K562 (cell line): ENCODE measurements around the gene ARL16. TPM values are rescaled to one million over a fixed set of nuclear protein-coding genes. Genes with fewer than 3 reads are reported as not detected.

Experiments
- ATAC-seq: fragments of 200-7000 bp; cut with Tn5 transposase; 3 replicates; pipeline ENCODE4 v1.9.1; 2020; ENCODE audit warnings: moderate library complexity
- BruUV-seq: library from RNA; stranded (reverse); fragments of 400-500 nt; replicated peaks from 2 replicates; lab custom pipeline; 2021; lab: Mats Ljungman, UMichigan
- CTCF ChIA-PET: fragments of 300-600 bp; formaldehyde crosslinking; extraction: SDS; loops from one replicate; lab custom pipeline; 2021; ENCODE audit warnings: low intra/inter-chr PET ratio; lab: Yijun Ruan, JAX
- POLR2A ChIA-PET: fragments of 300-600, 350-650 bp; sonication (Branson Sonifier 250); formaldehyde crosslinking; extraction: SDS; loops from one replicate; lab custom pipeline; 2021; ENCODE audit warnings: antibody characterized with exemption, inconsistent platforms; lab: Yijun Ruan, JAX
- DNase-seq, 4 experiments: peaks; one replicate each; pipeline versions ENCODE4 v3.0.0 to v3.0.0-alpha.2; 2011 to 2018; ENCODE audit warnings: low spot score in 3 of 4, mixed read lengths in 3 of 4; ENCODE audit errors: extremely low read depth in 1 of 4
- FAIRE-seq: peaks from 2 replicates; lab custom pipeline; 2011; peaks lifted over from hg19 to GRCh38; lab: Jason Lieb, UNC
- H2AFZ ChIP-seq: 2 replicates; pipeline ENCODE4 v1.6.0; 2011; ENCODE audit warnings: low read depth, low read length, control low read depth, inconsistent platforms
- H3K27ac ChIP-seq: fragments of 200-600 bp; 3 replicates; pipeline ENCODE4 v1.8.0; 2011; ENCODE audit warnings: low read depth, mild to moderate bottlenecking, control low read depth, inconsistent platforms, low read length, moderate library complexity, mixed read lengths; ENCODE audit errors: extremely low read depth
- H3K27me3 ChIP-seq, 2 experiments: fragments of 300-600 bp in 1 of 2; 2 replicates in 1 of 2; 3 replicates in 1 of 2; pipeline versions ENCODE4 v1.6.0 to v1.8.0; 2011; ENCODE audit warnings: inconsistent platforms in 2 of 2, low read length in 2 of 2, mild to moderate bottlenecking in 1 of 2, mixed read lengths in 1 of 2, moderate library complexity in 1 of 2; ENCODE audit not compliant: control insufficient read depth in 2 of 2, insufficient read depth in 2 of 2
- H3K36me3 ChIP-seq: fragments of 300-600 bp; 3 replicates; pipeline ENCODE4 v1.8.0; 2011; ENCODE audit warnings: mild to moderate bottlenecking, low read length, inconsistent platforms; ENCODE audit not compliant: control insufficient read depth, insufficient read depth
- H3K4me1 ChIP-seq, 2 experiments: fragments of 200-600 bp in 1 of 2; replicated peaks in 1 of 2; 2 replicates in 1 of 2; 3 replicates in 1 of 2; pipeline versions ENCODE4 v1.5.1 to v1.8.0; 2011; ENCODE audit warnings: inconsistent platforms in 2 of 2, low read length in 2 of 2, mild to moderate bottlenecking in 1 of 2, mixed read lengths in 1 of 2, moderate library complexity in 1 of 2; ENCODE audit not compliant: control insufficient read depth in 2 of 2, insufficient read depth in 2 of 2
- H3K4me2 ChIP-seq: 2 replicates; pipeline ENCODE4 v1.6.1; 2011; ENCODE audit warnings: low read length, control low read depth, inconsistent platforms, mixed read lengths; ENCODE audit not compliant: insufficient read depth
- H3K4me3 ChIP-seq: fragments of 200-600 bp; sonication (generic), shearing (Covaris generic); 2 replicates; pipeline ENCODE4 v1.5.1; 2016; ENCODE audit warnings: control low read depth, inconsistent platforms
- H3K79me2 ChIP-seq: fragments of 200-600 bp; 3 replicates; pipeline ENCODE4 v1.8.0; 2011; ENCODE audit warnings: low read length, inconsistent platforms; ENCODE audit not compliant: control insufficient read depth, insufficient read depth
- H3K9ac ChIP-seq, 2 experiments: 2 replicates each; pipeline versions ENCODE4 v1.6.0 to v1.6.1; 2011; ENCODE audit warnings: low read depth in 2 of 2, low read length in 2 of 2, control low read depth in 1 of 2, inconsistent platforms in 1 of 2, mild to moderate bottlenecking in 1 of 2, mixed read lengths in 1 of 2; ENCODE audit not compliant: insufficient read depth in 1 of 2
- H3K9me1 ChIP-seq: one replicate; pipeline ENCODE4 v1.6.0; 2011; ENCODE audit warnings: inconsistent platforms, mild to moderate bottlenecking, low read length, moderate library complexity; ENCODE audit not compliant: control insufficient read depth, insufficient read depth
- H3K9me3 ChIP-seq: replicated peaks from 2 replicates; pipeline ENCODE4 v1.5.1; 2011; ENCODE audit warnings: low read depth, low read length, inconsistent platforms; ENCODE audit not compliant: control insufficient read depth, insufficient read depth
- H4K20me1 ChIP-seq: replicated peaks from 2 replicates; pipeline ENCODE4 v1.6.1; 2011; ENCODE audit warnings: low read length, inconsistent platforms, mixed read lengths; ENCODE audit not compliant: control insufficient read depth, insufficient read depth
- FOSL1 ChIP-seq: fragments of 200-800 bp; sonication (Bioruptor generic); conservative IDR thresholded peaks from 2 replicates; pipeline ENCODE4 v1.6.1; 2016; ENCODE audit warnings: missing genetic modification characterization, missing compliant biosample characterization
- MAX ChIP-seq: sonication (generic); formaldehyde crosslinking; IDR thresholded peaks from 2 replicates; pipeline ENCODE4 v1.9.0; 2022; ENCODE audit warnings: mild to moderate bottlenecking, missing genetic modification reagents
- NCOA1 ChIP-seq: fragments of 450-650 bp; IDR thresholded peaks from 2 replicates; pipeline ENCODE4 v1.6.1; 2016; ENCODE audit warnings: low read depth
- STAT5A ChIP-seq: IDR thresholded peaks from 2 replicates; pipeline ENCODE4 v1.6.1; 2012; ENCODE audit warnings: low read length, inconsistent platforms, borderline replicate concordance
- TSHZ1 ChIP-seq: fragments of 250-450 bp; sonication (Bioruptor Pico); IDR thresholded peaks from 2 replicates; pipeline ENCODE4 v1.4.0; 2020; ENCODE audit warnings: mild to moderate bottlenecking, moderate library complexity
- USF2 ChIP-seq: sonication (generic); formaldehyde crosslinking; IDR thresholded peaks from 2 replicates; pipeline ENCODE4 v1.5.0; 2020; ENCODE audit warnings: missing genetic modification reagents
- ZNF277 ChIP-seq: fragments of 250-450 bp; sonication (Bioruptor Pico); IDR thresholded peaks from 2 replicates; pipeline ENCODE4 v1.8.0; 2022; ENCODE audit warnings: inconsistent platforms, mild to moderate bottlenecking, moderate library complexity, borderline replicate concordance
- ZNF282 ChIP-seq: sonication (generic); formaldehyde crosslinking; IDR thresholded peaks from 2 replicates; pipeline ENCODE4 v1.8.1; 2023; ENCODE audit warnings: missing genetic modification reagents
- ZNF668 ChIP-seq: fragments of 250-450 bp; sonication (Bioruptor Pico); IDR thresholded peaks from 2 replicates; pipeline ENCODE4 v1.8.0; 2022; ENCODE audit warnings: mild to moderate bottlenecking, inconsistent platforms
- ZNF740 ChIP-seq, 3 experiments: fragments of 200-800 bp in 1 of 3; sonication (Bioruptor generic) in 1 of 3; sonication (generic) in 1 of 3; formaldehyde crosslinking in 1 of 3; IDR thresholded peaks; 2 replicates each; pipeline versions ENCODE4 v1.6.1 to v1.8.0; 2016 to 2022; ENCODE audit warnings: mild to moderate bottlenecking in 2 of 3, missing compliant biosample characterization in 2 of 3, missing genetic modification characterization in 2 of 3, missing genetic modification reagents in 1 of 3
- WGBS: fragments of 100-300 bp; shearing (Covaris generic); methylation state at CpG from one replicate; pipeline ENCODE4 v1.1.6; 2016; ENCODE audit warnings: low coverage, mixed read lengths; ENCODE audit not compliant: insufficient coverage; ENCODE audit errors: missing lambda C conversion rate; 5-methylcytosine and 5-hydroxymethylcytosine counted together
- in situ Hi-C: fragments of 300-500 bp; cut with MboI; formaldehyde crosslinking; loops from 4 replicates; pipeline ENCODE4 v1.15.0; 2018; ENCODE audit warnings: inconsistent platforms, mixed read lengths
- intact Hi-C: fragments of 100-400 bp; cut with micrococcal nuclease; formaldehyde crosslinking; loops from 2 replicates; pipeline ENCODE4 v1.14.2; 2022
- polyA plus RNA-seq, 8 experiments: library from polyadenylated mRNA; depleted of rRNA in 4 of 8; stranded (reverse) in 5 of 8; unstranded in 3 of 8; fragments of >200 nt; fragmentation: Nextera tagmentation in 2 of 8; fragmentation: Illumina TruSeq in 1 of 8; extraction: Ambion mirVana in 2 of 8; extraction: Trizol in 1 of 8; gene quantifications; 2 replicates each; pipeline versions ENCODE4 v1.2.1 to v1.2.3, GENCODE V29; 2011 to 2014; ENCODE audit warnings: inconsistent platforms in 1 of 8, missing spikeins in 1 of 8
- total RNA-seq, 7 experiments: library from RNA; depleted of rRNA in 6 of 7; stranded (reverse); fragments of >200 nt in 6 of 7; fragmentation: Illumina TruSeq in 2 of 7; extraction: Trizol in 2 of 7; gene quantifications; 2 replicates each; pipeline versions ENCODE4 v1.2.1 to v1.2.3, GENCODE V29; 2011 to 2021; ENCODE audit warnings: low replicate concordance in 1 of 7

ARL16 gene
- total and polyA plus RNA-seq, 9 of the 15 experiments (the other 6 are each of a cell fraction or from before 2014, with no cell fraction given) = 5.4 to 32.4 (median 22.6) TPM

GRCh38 chr17:81684442-81684911, 880 bp upstream of the ARL16 start:
- H2AFZ ChIP-seq = no peak overlapping the region
- H3K9me3 ChIP-seq = no peaks in the 10 kb centered on the region
- BruUV-seq = TSS peak; percentile 68
- peak overlapping the region; percentile 96 for H3K4me3 ChIP-seq
- H3K4me2 ChIP-seq = peak overlapping the region; percentile 96
- peaks cover 13 to 66% of the 10 kb centered on the region in 2 experiments for H3K4me1 ChIP-seq
- no peaks in the 10 kb centered on the region for H3K27me3 ChIP-seq
- peak overlapping the region; percentile 94 to 96 for H3K9ac ChIP-seq
- no peak for ATAC-seq
- under 1% methylated on average over 16 of the region's 16 CpGs for WGBS
- H3K36me3 ChIP-seq = peaks cover 59% of the 10 kb centered on the region; the same call in 2 of the 3 replicates
- FAIRE-seq = peak; percentile 44
- in situ Hi-C loops (no loop called here), intact Hi-C loops (no loop called here)
- peak in 2 of 4 experiments; percentile 61 to 68 for DNase-seq
- ChIA-PET POLR2A (interaction anchor here (0.6 to 3.5 kb wide), 10 partner anchors 9 to 1079 kb away, joined by 3 to 39 read pairs (median 6); partner anchors contain the start of genes CCDC137, MRPL12 and OXLD1), CTCF (no interaction called here)
- peaks cover 16% of the 10 kb centered on the region; the same call in 1 of the 2 replicates for H4K20me1 ChIP-seq
- H3K9me1 ChIP-seq = peaks cover 6% of the 10 kb centered on the region
- peak overlapping the region; percentile 95 for H3K27ac ChIP-seq
- peaks cover 55% of the 10 kb centered on the region for H3K79me2 ChIP-seq
- no peak for TF ChIP-seq TSHZ1 (CRISPR knock-in tag)
- TF ChIP-seq ZNF282 (CRISPR knock-in tag) = 0 out of 2 replicates have a peak, but pooled peaks have one; percentile 30
- TF ChIP-seq FOSL1 (tag) = peak; percentile 54
- peak; percentile 97 for TF ChIP-seq MAX
- no peak for TF ChIP-seq ZNF668
- no peak for TF ChIP-seq ZNF277 (CRISPR knock-in tag)
- no peak for TF ChIP-seq NCOA1
- TF ChIP-seq USF2 = peak; percentile 43; the same call in 1 of the 2 replicates
- no peak for TF ChIP-seq STAT5A
- TF ChIP-seq ZNF740 (CRISPR knock-in tag; IDR thresholded peaks at IDR 0.05) = 0 out of 2 replicates have a peak, but pooled peaks have one; percentile 22
- no peak for TF ChIP-seq ZNF740 (tag; IDR thresholded peaks at IDR 0.05)
